ENCODE data around the gene IGSF21. TPM values are rescaled to one million over a fixed set of nuclear protein-coding genes. Genes with fewer than 3 reads are reported as not detected.
A peak's percentile ranks its signal among the peaks of the same experiment; 100 is the strongest.

IGSF21 gene
- total RNA-seq, 1 experiment from 2014 or later, result 5.2 TPM

GRCh38 chr1:18149027-18149641 lies 41.5 kb downstream of the IGSF21 start:
- DNase-seq, result peak; percentile 48
- H2AFZ ChIP-seq (ENCODE audit: low read length), result no peak overlapping the region
- H3K56ac ChIP-seq (ENCODE audit: insufficient read length, low read depth, low read length), result no peak overlapping the region
- no peak overlapping the region for H2BK12ac ChIP-seq (ENCODE audit: insufficient read length, low read depth, low read length)
- no peak overlapping the region for H3K4ac ChIP-seq (ENCODE audit: low read depth, low read length)
- no peak overlapping the region for H3K23ac ChIP-seq (ENCODE audit: insufficient read length, low read depth, low read length)
- H4K5ac ChIP-seq (ENCODE audit: insufficient read length, low read depth, low read length), result no peak overlapping the region
- H3K4me3 Mint-ChIP-seq, result no peak overlapping the region
- H3K4me1 Mint-ChIP-seq, result peaks cover 16 to 27% of the 10 kb centered on the region in 2 experiments
- no CpG with 5 or more reads among the region's 19 CpGs for WGBS (ENCODE audit: extremely low coverage, insufficient read length, low lambda C conversion rate)
- H3K36me3 Mint-ChIP-seq (ENCODE audit: insufficient read depth in 1 of 3, low read depth in 3 of 3), result peaks cover 0 to 2% (median 0%) of the 10 kb centered on the region in 3 experiments; a peak in 2 of 7 replicates
- H3T11ph ChIP-seq (ENCODE audit: low read length), result no peak overlapping the region
- no peak overlapping the region for H2AK5ac ChIP-seq (ENCODE audit: insufficient read length, low read length)
- peak; percentile 52; the same call in 2 of the 3 replicates for TF ChIP-seq CTCF (conservative IDR thresholded peaks at IDR 0.05)
- H3K18ac ChIP-seq (ENCODE audit: insufficient read length, low read depth, low read length), result no peak overlapping the region
- no peaks in the 10 kb centered on the region for H3K9me3 ChIP-seq (ENCODE audit: control insufficient read depth, low read depth, low read length)
- H4K91ac ChIP-seq (ENCODE audit: insufficient read length, low read depth, low read length), result no peak overlapping the region
- H3K14ac ChIP-seq (ENCODE audit: insufficient read depth, low read length), result no peak overlapping the region
- H3K4me2 ChIP-seq (ENCODE audit: insufficient read depth, insufficient read length, low read length), result no peak overlapping the region
- H3K27ac ChIP-seq (ENCODE audit: insufficient read length, low read depth, low read length), result no peak overlapping the region
- H3K4me1 ChIP-seq (ENCODE audit: insufficient read depth, low read length), result 0 out of 2 replicates have a peak, but pooled peaks cover 4% of the 10 kb centered on the region
- no peak overlapping the region for H4K8ac ChIP-seq (replicated peaks; ENCODE audit: insufficient read length, low read depth, low read length)
- H3K79me2 ChIP-seq (ENCODE audit: insufficient read depth, low read length), result no peaks in the 10 kb centered on the region
- H3K23me2 ChIP-seq (ENCODE audit: insufficient read length, low read depth, low read length, poor library complexity, severe bottlenecking), result no peaks in the 10 kb centered on the region
- no peak overlapping the region for H2BK20ac ChIP-seq (ENCODE audit: low read depth, low read length, poor library complexity, severe bottlenecking)
- no peaks in the 10 kb centered on the region for H3K79me1 ChIP-seq (ENCODE audit: insufficient read depth, low read depth, low read length, poor library complexity, severe bottlenecking)
- no peak overlapping the region for H2BK15ac ChIP-seq (ENCODE audit: low read depth, low read length)
- H2BK5ac ChIP-seq (ENCODE audit: insufficient read length, low read length), result no peak overlapping the region
- H4K20me1 ChIP-seq (ENCODE audit: control insufficient read depth, insufficient read depth, insufficient read length), result peaks cover 2% of the 10 kb centered on the region
- peak overlapping the region in 2 of 3 experiments; percentile 10 to 78; a peak in 2 of 7 replicates for H3K27ac Mint-ChIP-seq
- no peak overlapping the region for H3K9ac ChIP-seq (ENCODE audit: extremely low read depth, insufficient read length, low read length)
- no peak overlapping the region for H2BK120ac ChIP-seq (ENCODE audit: low read depth, low read length, poor library complexity, severe bottlenecking)
- no peaks in the 10 kb centered on the region for H3K9me3 Mint-ChIP-seq
- H3K27me3 ChIP-seq (ENCODE audit: insufficient read depth, low read length), result no peaks in the 10 kb centered on the region
- no peaks in the 10 kb centered on the region; the same call in 1 of the 2 replicates for H3K27me3 Mint-ChIP-seq (ENCODE audit: low read depth)

All from H9 (cell line).